H1 (cell line): ENCODE data around the gene SCFD1. TPM values are rescaled to one million over a fixed set of nuclear protein-coding genes. Genes with fewer than 3 reads are reported as not detected.

ENCODE experiments used
- ASH2L ChIP-seq: fragments of 200-600, 300-600 bp; sonication (generic); IDR thresholded peaks from one replicate; pipeline ENCODE4 v1.7.1; 2017; ENCODE audit warnings: low read length
- CBX5 ChIP-seq: fragments of 300-800, 300-1000 bp; sonication (generic); IDR thresholded peaks from 2 replicates; pipeline ENCODE4 v1.7.1; 2016; ENCODE audit warnings: antibody characterized with exemption, low read length, low read depth
- CBX8 ChIP-seq: fragments of 300-800, 300-1000 bp; sonication (generic); IDR thresholded peaks from 2 replicates; pipeline ENCODE4 v1.7.1; 2016; ENCODE audit warnings: low read depth, low read length, borderline replicate concordance
- CHD7 ChIP-seq: fragments of 300-600 bp; sonication (generic); IDR thresholded peaks from 2 replicates; pipeline ENCODE4 v1.7.1; 2012; ENCODE audit warnings: low read length, moderate library complexity, mild to moderate bottlenecking, inconsistent platforms; ENCODE audit not compliant: insufficient replicate concordance
- CREB1 ChIP-seq: IDR thresholded peaks from 2 replicates; pipeline ENCODE4 v1.6.1; 2012; ENCODE audit warnings: inconsistent platforms
- EZH2 ChIP-seq: fragments of 200-600 bp; sonication (generic); IDR thresholded peaks from 2 replicates; pipeline ENCODE4 v1.7.1; 2012; ENCODE audit warnings: low read depth, mild to moderate bottlenecking, moderate library complexity, low read length, inconsistent platforms; ENCODE audit not compliant: severe bottlenecking
- PHF8 ChIP-seq: fragments of 200-600 bp; sonication (generic); conservative IDR thresholded peaks from 2 replicates; pipeline ENCODE4 v1.7.1; 2012; ENCODE audit warnings: low read depth, mild to moderate bottlenecking, inconsistent platforms, low read length, moderate library complexity
- POLR2A ChIP-seq, 2 experiments: IDR thresholded peaks; 1 replicate in 1 of 2; 2 replicates in 1 of 2; pipeline ENCODE4 v1.6.1; 2011; ENCODE audit warnings: low read depth in 2 of 2, low read length in 2 of 2, mild to moderate bottlenecking in 2 of 2; ENCODE audit errors: control extremely low read depth in 1 of 2
- POU5F1 ChIP-seq: IDR thresholded peaks from 2 replicates; pipeline ENCODE4 v1.6.1; 2011; ENCODE audit warnings: low read depth, mild to moderate bottlenecking, low read length, moderate library complexity
- SAP30 ChIP-seq: fragments of 300-600 bp; sonication (generic); IDR thresholded peaks from 2 replicates; pipeline ENCODE4 v1.7.1; 2012; ENCODE audit warnings: low read length, moderate library complexity, mild to moderate bottlenecking, inconsistent platforms; ENCODE audit not compliant: insufficient read depth, insufficient replicate concordance
- TAF7 ChIP-seq: optimal IDR thresholded peaks from 2 replicates; pipeline ENCODE3; 2011; ENCODE audit warnings: low read depth, mild to moderate bottlenecking, inconsistent platforms, low read length, moderate library complexity, borderline replicate concordance
- TCF12 ChIP-seq: IDR thresholded peaks from 2 replicates; pipeline ENCODE4 v1.6.1; 2011; ENCODE audit warnings: low read depth, mild to moderate bottlenecking, low read length
- polyA plus RNA-seq, 7 experiments: library from polyadenylated mRNA; depleted of rRNA in 3 of 7; stranded (reverse) in 5 of 7; unstranded in 2 of 7; fragments of >200 nt in 5 of 7; fragments of 200-250 nt in 2 of 7; gene quantifications; 1 replicate in 5 of 7; 2 replicates in 1 of 7; 4 replicates in 1 of 7; pipeline versions ENCODE4 v1.2.1 to v1.2.3, GENCODE V29; 2011 to 2013; ENCODE audit warnings: missing spikeins in 2 of 7, mixed read lengths in 2 of 7
- total RNA-seq: library from RNA; stranded (reverse); fragmentation: NEBNext Ultra II Directional; extraction: Animal tissue kit (Norgen Biotek cat#: 25700); gene quantifications from 2 replicates; pipeline ENCODE4 v1.2.1, GENCODE V29; 2021

The SCFD1 gene
- total and polyA plus RNA-seq, 2 of the 8 experiments (the other 6 are each of a cell fraction or from before 2014, with no cell fraction given) = 32.8 to 64.5 TPM

GRCh38 chr14:30614155-30614554 is 8.0 kb upstream of the SCFD1 start (continued):
- TF ChIP-seq CHD7 (no peak), CBX8 (no peak), EZH2 (no peak), POU5F1 (no peak), TCF12 (no peak), PHF8 (no peak), POLR2A (IDR thresholded peaks at IDR 0.05; ENCODE audit: control extremely low read depth in 1 of 2, low read depth in 2 of 2, low read length in 2 of 2) (no peak), ASH2L (no peak), TAF7 (no peak), SAP30 (no peak), CBX5 (no peak), CREB1 (no peak)
